Fibroblast of skin of left biceps (primary cell): ENCODE data around the gene CCDC170.
"Not testable (repeated sequence)": the region's sequence is repeated elsewhere in the genome, so short reads cannot be mapped to it uniquely, and the experiment has no call there.

ENCODE experiments used
- DNase-seq, 2 experiments: peaks; one replicate each; pipeline ENCODE4 v3.0.0-alpha.2; 2013; ENCODE audit warnings: low read depth in 2 of 2

The CCDC170 gene

DNA sequence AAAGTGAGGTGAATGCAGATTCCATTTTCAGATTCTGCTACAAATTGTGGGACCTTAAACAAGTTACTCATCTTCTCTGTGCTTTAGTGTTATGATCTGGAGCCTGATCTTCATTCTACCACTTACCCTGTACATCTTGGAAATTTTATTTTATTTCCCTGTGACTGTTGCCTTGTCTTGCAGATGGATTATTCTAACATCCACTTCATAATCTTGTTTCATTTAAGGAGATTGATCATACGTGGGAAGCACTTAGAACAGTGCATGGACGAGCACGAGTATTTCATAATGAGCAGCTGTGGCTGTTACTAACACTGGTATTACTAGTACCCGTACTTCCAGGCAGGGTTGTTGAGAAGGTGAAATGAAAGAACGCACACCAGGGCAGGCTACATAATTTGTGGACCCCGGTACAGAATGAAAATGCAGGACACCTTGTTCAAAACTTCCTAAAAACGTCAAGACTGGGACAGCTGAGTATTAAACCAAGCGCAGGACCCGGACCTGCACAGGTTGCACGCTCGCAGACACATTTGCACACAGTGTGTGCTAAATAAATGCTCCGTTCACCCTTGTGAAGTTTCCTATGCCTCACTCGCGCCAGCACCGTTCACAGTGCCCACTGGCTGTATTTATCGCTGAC lies 535 bp upstream of the CCDC170 start:
- no peak for DNase-seq

DNA sequence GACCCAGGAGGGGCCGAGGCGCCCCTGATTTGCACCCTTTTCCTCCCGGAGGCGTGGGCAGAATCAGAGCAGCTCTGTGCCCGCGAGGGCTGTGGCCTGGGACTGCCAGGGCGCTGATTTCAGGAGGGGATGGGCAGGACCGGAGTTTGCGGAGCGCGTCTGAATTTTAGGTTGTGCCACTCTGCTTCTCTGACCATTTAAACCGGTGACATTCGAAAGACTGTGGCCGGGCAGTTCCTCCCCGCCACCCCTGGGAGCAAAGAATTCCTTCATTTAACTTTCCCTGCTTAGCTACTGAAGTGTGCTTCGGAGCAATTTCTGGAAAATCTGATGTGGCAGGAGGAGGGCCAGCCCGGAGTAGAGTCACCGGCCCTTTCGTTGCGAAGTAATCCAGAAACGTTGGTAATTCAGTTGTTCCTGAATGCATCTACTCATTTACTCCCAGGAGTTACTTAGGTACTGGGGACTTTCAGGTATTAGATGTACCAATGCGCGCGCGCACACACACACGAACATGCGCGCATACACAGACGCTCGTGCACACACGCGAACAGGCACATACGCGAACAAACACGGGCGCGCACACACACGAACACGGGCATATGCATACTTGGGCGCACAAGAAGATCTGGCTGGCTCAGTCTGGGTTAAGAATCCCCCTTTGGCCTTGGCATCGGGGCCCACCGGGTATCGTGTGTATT lies 568 bp downstream of the CCDC170 start:
- no peak for DNase-seq

DNA sequence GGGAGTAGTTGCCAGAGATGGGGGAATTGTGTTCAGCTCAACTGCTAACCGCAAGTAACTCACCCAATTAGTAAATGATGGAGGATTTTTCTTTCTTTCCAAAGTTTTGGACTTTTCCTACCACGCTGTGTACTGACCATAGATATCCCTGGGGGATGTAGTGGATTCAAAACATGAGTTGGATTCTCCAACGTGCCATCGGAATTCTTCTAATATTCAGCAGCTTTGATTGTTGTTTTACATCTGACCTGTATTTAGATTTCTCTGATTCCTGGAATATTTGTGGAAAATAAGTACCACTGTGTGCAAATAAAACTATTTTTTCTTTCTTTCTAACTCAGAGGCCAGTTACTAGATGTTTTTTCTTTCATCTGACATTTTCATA lies 1.1 kb downstream of the CCDC170 start:
- no peak for DNase-seq

DNA sequence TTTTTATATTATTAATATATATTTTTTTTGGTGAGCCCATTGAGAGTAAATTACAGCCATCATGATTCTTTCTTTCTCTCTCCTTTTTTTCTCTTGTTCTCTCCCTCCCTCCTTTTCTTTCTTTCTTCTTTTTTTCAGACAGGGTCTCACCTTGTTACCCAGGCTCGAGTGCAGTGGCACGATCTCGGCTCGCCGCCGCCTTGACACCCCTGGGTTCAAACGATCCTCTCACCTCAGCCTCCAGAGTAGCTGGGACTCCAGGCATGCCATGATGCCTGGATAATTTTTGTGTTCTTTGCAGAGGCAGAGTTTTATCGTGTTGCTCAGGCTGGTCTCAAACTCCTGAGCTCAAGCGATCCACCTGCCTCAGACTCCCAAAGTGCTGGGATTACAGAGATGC lies 1.6 kb downstream of the CCDC170 start:
- DNase-seq = no peak

DNA sequence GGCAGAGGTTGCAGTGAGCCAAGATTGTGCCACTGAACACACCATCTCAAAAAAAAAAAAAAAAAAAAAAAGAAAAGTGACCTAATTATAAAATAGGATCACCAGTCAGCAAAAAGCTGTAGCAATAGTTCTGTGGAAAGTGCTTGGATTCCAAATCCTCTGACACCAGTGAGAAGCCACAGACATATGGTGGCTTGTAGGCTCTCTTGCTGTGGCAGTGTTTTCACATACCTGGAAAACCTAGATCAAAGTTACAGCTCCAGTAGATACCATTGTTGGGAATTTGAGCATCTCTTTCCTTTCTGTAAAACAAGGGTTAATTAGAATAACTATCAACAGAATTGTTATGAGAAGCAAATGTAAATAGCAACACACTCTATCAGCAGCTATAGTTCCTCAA lies 4.1 kb downstream of the CCDC170 start:
- no peak for DNase-seq

DNA sequence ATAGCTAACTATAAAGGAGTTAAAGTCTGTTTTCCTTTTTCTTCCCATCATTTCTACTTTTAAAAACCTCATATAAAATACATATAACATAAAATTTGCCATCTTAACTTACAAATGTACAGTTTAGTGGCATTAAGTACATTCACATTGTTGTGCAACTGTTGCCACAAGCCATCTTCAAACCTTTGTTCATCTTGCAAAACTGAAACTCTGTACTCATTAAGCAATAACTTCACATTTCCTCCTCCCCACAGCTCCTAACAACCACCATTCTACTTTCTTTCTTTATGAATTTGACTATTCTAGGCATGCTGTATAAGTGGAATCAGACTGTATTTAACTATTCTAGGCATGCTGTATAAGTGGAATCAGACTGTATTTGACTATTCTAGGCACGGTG lies 4.5 kb downstream of the CCDC170 start:
- DNase-seq = no peak

DNA sequence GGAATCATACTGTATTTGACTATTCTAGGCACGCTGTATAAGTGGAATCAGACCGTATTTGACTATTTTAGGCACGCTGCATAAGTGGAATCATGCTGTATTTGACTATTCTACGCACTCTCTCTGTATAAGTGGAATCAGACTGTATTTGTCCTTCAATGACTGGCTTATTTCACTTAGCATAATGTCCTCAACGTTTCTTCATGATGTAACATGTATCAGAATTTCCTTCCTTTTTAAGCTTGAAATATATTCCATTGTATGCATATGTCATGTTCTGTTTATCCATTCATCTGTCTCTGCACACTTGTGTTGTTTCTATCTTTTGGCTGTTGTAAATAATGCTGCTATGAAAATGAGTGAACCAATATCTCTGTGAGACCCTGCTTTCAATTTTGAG lies 5.7 kb downstream of the CCDC170 start:
- no peak for DNase-seq

DNA sequence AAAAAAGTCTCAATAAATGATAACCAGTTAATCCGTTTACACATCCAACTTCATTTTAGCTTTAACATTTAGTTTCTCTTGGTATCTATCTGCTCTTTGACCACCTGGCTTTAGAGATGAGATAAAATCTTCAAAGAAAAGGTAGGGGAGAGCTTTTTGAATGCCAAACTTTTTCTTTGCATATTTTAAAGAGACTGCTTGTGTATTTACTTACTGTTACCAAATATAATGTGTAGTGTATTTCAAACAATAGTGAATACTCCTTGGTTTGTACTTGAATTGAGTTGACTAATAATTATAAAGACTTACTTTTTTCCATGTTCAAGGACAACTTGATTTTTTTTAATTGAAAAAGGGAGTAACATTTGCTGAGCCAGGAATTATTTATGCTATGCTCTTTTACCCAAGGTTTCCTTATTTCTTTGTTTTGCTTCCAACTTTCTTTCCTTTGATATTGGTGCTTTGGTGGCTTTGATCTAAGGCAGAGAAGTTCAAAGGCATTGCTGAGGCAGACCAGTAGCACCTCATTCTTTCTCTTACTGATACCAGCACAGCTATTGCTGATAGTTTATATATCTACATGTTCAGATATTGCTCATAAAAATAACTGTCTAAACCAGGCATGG lies 7.8 kb downstream of the CCDC170 start:
- no peak for DNase-seq

DNA sequence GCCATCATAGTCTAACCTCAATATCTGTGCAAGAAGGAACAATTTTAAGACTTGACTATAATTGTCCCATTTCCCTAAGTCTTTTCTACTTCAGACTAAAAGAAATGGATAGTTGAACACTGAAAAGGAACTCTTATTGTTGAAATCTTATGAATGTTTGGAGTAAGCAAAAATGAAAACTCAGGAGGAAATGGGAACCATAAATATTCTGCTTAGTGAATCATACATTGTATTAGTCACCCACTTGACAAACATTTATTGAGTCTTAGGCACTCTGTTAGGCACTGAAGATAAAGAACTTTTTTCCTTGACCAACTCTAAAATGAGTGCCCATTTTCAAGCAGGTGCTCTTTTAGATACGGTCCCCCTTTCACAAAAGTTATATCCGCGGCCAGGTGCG lies 8.7 kb downstream of the CCDC170 start:
- DNase-seq = no peak

DNA sequence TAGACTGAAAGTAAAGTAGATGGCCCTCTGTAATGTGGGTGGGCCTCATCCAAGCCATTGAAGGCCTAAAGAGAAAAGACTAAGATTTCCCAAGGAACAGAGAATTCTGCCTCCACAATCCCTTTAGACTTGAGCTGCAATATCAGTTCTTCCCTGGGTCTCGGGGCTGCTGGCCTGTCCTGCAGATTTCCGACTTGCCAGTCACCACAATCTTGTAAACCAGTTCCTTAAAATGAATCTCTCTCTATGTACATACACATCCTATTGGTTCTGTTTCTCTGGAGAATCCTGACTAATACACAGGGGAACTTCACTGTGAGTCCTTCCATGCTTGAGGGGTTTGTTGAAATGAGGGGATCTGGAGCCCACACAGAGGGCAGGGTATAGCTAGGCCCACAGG lies 12.9 kb downstream of the CCDC170 start:
- DNase-seq = no peak

DNA sequence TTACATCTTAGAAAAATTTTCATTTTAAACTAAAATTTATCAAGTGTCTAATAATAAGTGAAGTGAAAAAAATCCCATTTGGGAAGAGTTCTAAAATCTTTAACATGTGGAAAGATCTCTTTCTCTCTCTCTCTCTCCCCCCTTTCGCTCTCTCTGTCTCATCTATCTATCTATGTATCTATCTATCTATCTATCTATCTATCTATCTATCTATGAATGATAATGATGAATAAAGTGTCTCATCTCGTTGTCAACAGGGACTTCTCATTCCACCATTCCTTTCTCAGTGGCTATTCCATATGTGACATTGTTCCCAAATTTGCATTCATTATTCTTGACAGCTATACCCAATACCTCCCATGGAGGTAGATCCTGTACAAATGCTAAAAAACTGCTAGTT lies 15.2 kb downstream of the CCDC170 start:
- DNase-seq = no peak

DNA sequence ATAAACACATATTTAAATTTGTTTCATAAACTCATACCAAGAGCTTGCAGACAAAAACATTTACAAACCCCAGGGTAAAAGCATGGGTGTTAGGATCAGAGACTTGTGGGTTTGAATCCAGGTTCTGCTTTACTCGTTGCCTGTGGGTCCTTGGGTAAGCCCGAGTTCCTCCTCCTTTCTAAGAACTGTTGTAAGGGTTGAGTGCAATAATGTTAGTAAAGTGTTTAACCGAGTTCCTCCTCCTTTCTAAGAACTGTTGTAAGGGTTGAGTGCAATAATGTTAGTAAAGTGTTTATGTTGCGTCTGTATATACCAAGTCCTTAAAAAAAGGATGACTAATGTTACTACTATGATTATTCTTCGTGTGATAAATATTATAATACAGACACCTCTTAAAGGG lies 18.7 kb downstream of the CCDC170 start:
- DNase-seq = no peak

DNA sequence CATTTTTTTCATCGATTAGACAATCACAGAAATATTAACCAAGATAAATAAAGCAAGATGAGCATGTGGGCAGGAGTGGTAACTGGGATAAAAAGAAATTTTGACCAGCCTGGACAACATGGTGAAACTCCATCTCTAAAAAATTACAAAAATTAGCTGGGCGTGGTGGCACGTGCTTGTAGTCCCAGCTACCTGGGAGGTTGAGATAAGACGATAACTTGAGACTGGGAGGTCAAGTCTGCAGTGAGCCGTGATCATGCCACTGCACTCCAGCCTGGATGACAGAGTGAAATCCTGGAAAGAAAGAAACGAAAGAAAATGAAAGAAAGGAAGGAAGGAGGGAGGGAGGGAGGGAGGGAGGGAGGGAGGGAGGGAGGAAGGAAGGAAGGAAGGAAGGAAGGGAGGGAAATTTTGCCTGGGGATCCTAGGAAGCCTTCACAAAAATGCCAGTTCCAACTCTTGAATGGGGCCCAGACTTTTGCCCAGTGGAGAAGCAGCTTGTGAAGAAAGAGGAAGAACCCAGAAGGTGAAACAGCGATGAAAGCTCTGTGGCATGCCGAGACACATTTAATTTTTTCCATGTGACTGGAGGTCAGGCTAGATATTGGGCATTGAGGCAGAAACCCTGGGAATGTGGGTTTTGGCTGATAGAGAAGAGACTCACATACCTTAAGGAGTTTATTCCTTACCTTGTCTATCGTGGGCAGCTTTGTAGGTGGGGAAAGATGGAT lies 20.3 kb downstream of the CCDC170 start:
- DNase-seq = no peak

DNA sequence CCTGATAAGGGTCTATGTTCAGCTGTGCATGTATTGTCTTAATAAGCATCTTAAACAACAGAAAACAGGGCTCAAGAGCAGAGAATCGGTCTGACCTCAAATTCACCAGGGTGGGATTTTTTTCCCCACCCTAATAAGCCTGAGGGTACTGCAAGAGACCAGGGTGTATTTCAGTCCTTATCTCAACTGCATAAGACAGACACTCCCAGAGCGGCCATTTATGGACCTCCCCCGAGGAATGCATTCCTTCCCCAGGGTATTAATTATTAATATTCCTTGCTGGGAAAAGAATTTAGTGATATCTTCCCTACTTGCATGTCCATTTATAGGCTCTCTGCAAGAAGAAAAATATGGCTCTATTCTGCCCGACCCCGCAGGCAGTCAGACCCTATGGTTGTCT lies 25.2 kb downstream of the CCDC170 start:
- DNase-seq = not testable (repeated sequence)

DNA sequence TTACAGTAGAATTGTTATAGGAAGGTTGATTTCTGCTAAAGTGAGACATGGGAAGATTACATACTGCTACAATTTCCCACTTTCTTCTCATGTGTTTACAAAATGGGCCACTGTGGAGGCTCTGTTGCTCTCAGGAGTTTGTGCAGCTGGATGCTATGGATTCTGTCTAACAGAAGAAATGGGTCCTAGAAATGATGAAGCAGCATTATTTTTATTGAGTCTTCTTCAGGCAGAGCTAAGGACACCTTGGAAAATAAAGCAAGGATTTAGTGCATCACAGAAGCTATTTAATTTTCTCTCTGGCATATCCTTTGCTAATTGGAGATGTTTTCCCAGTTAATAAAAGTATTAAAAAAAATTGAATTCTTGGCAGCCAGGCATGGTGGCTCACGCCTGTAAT lies 29.2 kb downstream of the CCDC170 start:
- DNase-seq = no peak

DNA sequence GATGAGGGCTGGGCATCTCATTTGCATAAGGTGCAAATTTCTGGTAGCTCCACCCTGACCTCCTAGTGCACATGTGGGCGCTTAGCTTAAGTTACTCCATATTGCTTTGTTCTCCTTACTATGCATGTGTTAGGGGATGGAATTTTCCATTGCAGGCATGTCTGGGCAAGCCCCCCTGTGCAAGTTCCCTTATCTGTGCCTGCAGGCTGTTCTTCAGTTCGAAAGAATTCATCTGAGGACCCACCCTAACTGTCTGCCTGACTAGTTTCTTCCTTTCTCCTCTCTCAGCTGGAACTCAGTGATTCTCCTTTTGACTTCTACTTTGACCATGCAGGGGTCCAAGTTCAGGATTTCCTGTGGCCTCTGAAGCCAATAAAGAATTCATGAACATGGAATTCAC lies 30.2 kb downstream of the CCDC170 start:
- DNase-seq = no peak

DNA sequence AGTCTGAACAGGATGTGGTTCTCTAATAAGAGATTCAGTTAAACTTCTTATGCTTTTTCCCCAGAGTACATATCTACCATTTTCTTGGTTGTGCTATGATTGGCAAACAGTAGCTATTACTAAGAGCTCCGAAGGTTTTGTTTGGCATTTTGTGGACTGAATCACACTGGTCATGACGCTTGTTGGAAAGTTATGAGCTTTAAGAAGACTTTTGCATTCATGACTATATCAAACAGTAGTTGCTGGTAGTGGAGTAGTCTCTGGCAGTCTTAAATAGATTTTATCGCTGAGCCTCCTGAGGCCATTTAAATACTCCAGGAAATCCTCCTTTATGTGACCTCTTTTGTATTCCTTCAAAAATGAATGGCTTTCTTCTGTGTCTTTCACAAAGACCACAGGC lies 40.8 kb downstream of the CCDC170 start:
- peak in 1 of 2 experiments; percentile 20 for DNase-seq

DNA sequence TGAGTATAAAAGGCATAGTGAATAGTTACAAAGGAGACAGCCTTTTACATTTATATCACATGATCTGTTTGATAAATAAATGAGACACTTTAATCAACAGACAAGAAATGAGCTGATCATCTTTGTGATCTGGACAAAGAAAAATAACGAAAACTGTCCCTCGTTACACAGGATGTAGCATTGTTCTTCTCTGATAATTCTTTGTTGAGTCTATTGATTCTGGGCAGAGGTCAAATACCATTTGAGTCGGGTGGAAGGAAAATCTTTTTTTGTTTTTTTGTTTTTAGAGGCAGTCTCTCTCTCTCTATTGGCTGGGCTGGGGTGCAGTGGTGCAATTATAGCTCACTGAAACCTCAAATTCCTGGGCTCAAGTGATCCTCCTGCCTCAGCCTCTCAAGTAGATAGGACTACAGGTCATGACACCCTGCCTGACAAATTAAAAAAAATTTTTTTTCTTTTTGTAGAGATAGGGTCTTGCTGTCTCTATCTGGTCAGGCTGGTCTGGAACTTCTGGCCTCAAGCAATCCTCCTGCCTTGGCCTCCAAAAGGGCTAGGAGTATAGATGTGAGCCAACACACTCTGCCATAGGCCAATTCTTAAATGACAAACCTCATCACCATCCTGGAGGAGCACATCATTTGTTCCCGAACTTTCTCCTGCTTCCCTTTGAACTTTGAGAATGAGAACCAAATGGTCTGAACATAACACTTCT lies 41.8 kb downstream of the CCDC170 start:
- DNase-seq = no peak

DNA sequence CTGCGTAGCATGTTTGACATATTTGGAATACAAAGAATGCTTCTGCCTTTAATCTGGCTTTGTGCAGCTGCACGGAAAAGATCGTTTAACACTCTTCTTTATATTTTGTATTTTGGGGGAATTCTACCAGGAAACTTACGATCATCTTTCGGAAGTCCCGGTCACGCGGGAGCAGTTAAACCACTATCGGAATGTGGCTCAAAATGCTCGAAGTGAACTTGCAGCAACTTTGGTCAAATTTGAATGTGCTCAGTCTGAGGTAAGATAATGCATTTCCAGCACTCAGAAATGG lies 42.3 kb downstream of the CCDC170 start:
- no peak for DNase-seq

DNA sequence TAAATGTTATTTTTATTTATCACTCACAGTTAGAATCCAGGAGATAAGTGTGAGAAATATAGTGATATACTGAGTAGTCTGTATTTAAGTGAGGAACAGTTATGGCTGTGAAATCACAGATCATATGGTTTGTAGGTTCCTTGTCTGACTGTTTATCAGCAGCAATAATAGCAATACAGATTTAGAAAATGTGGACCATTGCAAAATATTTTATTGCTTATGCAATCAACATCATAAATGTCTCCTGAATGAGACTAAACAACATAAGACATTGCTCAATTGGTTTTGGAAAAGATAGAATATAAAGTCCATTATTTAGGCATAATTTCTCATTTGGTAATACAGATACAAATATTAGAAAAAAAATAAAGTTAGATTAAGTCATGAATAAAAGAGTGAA lies 43.7 kb downstream of the CCDC170 start:
- DNase-seq = no peak

DNA sequence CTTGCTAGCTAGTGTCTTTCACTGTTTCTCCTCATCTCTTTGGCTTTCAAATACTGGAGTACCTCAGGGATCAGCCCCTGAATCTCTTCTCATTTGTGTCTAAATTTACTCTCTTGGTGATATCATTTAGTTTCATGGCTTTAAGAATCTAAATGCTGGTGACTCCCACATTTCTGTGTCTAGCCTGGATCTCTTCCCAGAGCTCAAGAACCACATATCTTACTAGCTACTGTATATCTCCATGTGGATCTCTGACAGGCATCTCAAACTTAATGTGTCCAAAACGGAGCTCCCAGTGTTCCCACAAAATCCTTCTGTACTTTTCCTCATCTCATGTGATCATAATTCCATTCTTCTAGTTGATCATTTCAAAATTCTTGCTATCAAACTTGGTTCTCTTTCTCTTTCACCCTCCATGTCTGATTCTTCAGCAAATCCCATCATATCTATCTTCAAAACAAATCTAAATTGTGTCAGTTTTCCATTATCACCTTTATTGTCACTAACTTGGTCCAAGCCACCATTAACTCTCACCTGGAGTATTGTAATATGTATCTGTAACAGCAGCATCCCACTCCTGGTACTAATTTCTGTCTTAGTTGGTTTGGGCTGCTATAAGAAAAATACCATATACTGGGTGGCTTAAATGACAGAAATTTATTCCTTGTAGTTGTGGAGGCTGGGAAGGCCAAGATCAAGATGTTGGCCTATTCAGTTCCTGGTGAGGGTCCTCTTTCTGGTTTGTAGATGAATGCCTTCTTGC lies 45.9 kb downstream of the CCDC170 start:
- no peak for DNase-seq

DNA sequence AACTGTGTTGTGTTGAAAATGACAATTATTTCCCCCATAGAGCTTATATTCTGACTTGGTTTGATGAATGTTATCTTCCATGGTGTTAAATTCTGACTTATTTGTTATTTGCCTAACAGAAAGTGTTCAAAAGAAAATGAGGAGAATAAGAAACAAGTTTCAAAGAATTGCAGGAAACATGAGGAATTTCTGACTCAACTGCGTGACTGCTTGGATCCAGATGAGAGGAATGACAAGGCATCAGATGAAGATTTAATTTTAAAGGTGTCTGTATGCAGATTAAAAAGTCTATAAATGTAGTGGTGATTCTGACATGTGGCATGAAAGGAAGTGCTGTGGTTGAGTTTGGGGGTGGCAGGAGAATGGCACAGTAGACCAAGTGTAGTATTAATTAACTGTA lies 50.6 kb downstream of the CCDC170 start:
- no peak for DNase-seq
